HG02610 (cell line): ENCODE results near the gene SLC26A2.

ENCODE experiments used
- ATAC-seq: cut with Tn5 transposase; IDR thresholded peaks from one replicate; pipeline ENCODE4 v1.9.1; 2021; ENCODE audit warnings: mild to moderate bottlenecking, moderate library complexity; ENCODE audit not compliant: unreplicated experiment

Gene SLC26A2

GRCh38 chr5:150035139-150035895 lies 74.8 kb downstream of the SLC26A2 start:
- ATAC-seq = peak; percentile 90

GRCh38 chr5:150036513-150036912 lies 76.0 kb downstream of the SLC26A2 start:
- no peak for ATAC-seq
